Stimulated activated CD4-positive, alpha-beta T cell treated with anti-CD3 and anti-CD28 coated beads, Interleukin-2, amount 100 ng/mL, for 4 hours (primary cell): Measurements from ENCODE around the gene PON1.

Experiments used
- DNase-seq: peaks from one replicate; pipeline ENCODE4 v3.0.0-alpha.2; 2020; ENCODE audit warnings: low read depth

Gene PON1

DNA sequence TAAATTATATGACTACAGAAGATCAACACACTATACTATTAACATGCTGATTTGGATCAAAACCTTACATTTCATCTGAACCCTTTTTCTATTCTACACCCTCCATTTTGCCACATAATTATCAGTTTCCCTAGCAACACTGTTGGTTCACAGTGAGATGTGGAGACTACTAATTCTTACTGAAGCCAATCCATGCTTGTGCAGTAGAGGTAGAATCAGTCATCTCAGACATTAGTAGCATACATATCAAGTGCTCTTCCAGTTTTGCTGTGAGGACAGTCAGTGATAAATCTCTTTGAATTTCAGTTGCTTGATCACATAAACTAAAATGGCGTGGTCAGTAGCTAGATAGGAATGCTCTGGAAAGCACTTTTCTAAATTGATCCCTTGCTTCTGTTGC is 70.3 kb downstream of the PON1 start:
- DNase-seq = no peak

GRCh38 chr7:95251966-95252365 is 72.4 kb downstream of the PON1 start:
- no peak for DNase-seq

GRCh38 chr7:95250571-95250970 is 73.8 kb downstream of the PON1 start:
- no peak for DNase-seq
